Common myeloid progenitor, CD34-positive (primary cell): ENCODE data around the gene LRRC52. TPM values are rescaled to one million over a fixed set of nuclear protein-coding genes. Genes with fewer than 3 reads are reported as not detected.

ENCODE experiments used
- CTCF ChIA-PET: fragments of 350-600 bp; sonication (Branson Sonifier 250); formaldehyde crosslinking; loops from one replicate; lab custom pipeline; 2021; ENCODE audit warnings: antibody characterized with exemption; lab: Charles Lee
- POLR2A ChIA-PET: fragments of 350-600 bp; sonication (Branson Sonifier 250); formaldehyde crosslinking; loops from one replicate; lab custom pipeline; 2021; ENCODE audit warnings: antibody characterized with exemption; lab: Charles Lee
- DNase-seq, 3 donors: peaks; one replicate each; pipeline versions ENCODE4 v3.0.0 to v3.0.0-alpha.2; 2013
- H3K27ac ChIP-seq, 2 experiments: 1 replicate in 1 of 2; 2 replicates in 1 of 2; pipeline ENCODE4 v1.7.0; 2013; ENCODE audit warnings: inconsistent platforms in 2 of 2, low read length in 2 of 2, mild to moderate bottlenecking in 2 of 2, low read depth in 1 of 2, moderate library complexity in 1 of 2; ENCODE audit not compliant: severe bottlenecking in 2 of 2, insufficient read depth in 1 of 2, poor library complexity in 1 of 2
- H3K27me3 ChIP-seq, 5 experiments: replicated peaks in 2 of 5; 1 replicate in 3 of 5; 2 replicates in 2 of 5; pipeline versions ENCODE4 v1.6.1 to v1.7.0; 2013; ENCODE audit warnings: low read length in 4 of 5, mild to moderate bottlenecking in 2 of 5, moderate library complexity in 2 of 5, inconsistent platforms in 1 of 5; ENCODE audit not compliant: insufficient read depth in 5 of 5, control insufficient read depth in 4 of 5
- H3K36me3 ChIP-seq, 4 experiments: 1 replicate in 2 of 4; 2 replicates in 2 of 4; pipeline versions ENCODE4 v1.6.1 to v1.7.0; 2013; ENCODE audit warnings: low read length in 3 of 4, control low read depth in 1 of 4, mild to moderate bottlenecking in 1 of 4; ENCODE audit not compliant: control insufficient read depth in 4 of 4, insufficient read depth in 4 of 4
- H3K4me1 ChIP-seq, 4 experiments: 1 replicate in 3 of 4; 2 replicates in 1 of 4; pipeline versions ENCODE4 v1.6.1 to v1.7.1; 2013; ENCODE audit warnings: low read length in 3 of 4, mild to moderate bottlenecking in 3 of 4, control low read depth in 1 of 4, inconsistent platforms in 1 of 4, moderate library complexity in 1 of 4; ENCODE audit not compliant: control insufficient read depth in 4 of 4, insufficient read depth in 4 of 4; ENCODE audit errors: control extremely low read depth in 1 of 4
- H3K4me3 ChIP-seq, 7 experiments: 1 replicate in 4 of 7; 2 replicates in 3 of 7; pipeline versions ENCODE4 v1.5.1 to v1.7.0; 2013; ENCODE audit warnings: mild to moderate bottlenecking in 7 of 7, low read length in 6 of 7, moderate library complexity in 6 of 7, inconsistent platforms in 2 of 7, low read depth in 2 of 7, control low read depth in 1 of 7; ENCODE audit not compliant: insufficient read depth in 4 of 7, control insufficient read depth in 1 of 7; ENCODE audit errors: extremely low read depth in 1 of 7
- H3K9me3 ChIP-seq, 5 experiments: 1 replicate in 4 of 5; 2 replicates in 1 of 5; pipeline versions ENCODE4 v1.6.1 to v1.7.1; 2013; ENCODE audit warnings: low read length in 4 of 5, mild to moderate bottlenecking in 2 of 5, inconsistent platforms in 1 of 5, low read depth in 1 of 5, moderate library complexity in 1 of 5; ENCODE audit not compliant: control insufficient read depth in 4 of 5, insufficient read depth in 2 of 5; ENCODE audit errors: control extremely low read depth in 1 of 5
- WGBS: methylation state at CpG from one replicate; pipeline ENCODE4 v1.1.5; 2013; ENCODE audit not compliant: insufficient coverage; 5-methylcytosine and 5-hydroxymethylcytosine counted together
- polyA plus RNA-seq: library from polyadenylated mRNA; unstranded; fragments of 120-200 nt; gene quantifications from one replicate; pipeline ENCODE4 v1.2.1, GENCODE V29; 2013

Gene LRRC52, protein sequence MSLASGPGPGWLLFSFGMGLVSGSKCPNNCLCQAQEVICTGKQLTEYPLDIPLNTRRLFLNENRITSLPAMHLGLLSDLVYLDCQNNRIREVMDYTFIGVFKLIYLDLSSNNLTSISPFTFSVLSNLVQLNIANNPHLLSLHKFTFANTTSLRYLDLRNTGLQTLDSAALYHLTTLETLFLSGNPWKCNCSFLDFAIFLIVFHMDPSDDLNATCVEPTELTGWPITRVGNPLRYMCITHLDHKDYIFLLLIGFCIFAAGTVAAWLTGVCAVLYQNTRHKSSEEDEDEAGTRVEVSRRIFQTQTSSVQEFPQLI
- polyA plus RNA-seq: not detected

DNA sequence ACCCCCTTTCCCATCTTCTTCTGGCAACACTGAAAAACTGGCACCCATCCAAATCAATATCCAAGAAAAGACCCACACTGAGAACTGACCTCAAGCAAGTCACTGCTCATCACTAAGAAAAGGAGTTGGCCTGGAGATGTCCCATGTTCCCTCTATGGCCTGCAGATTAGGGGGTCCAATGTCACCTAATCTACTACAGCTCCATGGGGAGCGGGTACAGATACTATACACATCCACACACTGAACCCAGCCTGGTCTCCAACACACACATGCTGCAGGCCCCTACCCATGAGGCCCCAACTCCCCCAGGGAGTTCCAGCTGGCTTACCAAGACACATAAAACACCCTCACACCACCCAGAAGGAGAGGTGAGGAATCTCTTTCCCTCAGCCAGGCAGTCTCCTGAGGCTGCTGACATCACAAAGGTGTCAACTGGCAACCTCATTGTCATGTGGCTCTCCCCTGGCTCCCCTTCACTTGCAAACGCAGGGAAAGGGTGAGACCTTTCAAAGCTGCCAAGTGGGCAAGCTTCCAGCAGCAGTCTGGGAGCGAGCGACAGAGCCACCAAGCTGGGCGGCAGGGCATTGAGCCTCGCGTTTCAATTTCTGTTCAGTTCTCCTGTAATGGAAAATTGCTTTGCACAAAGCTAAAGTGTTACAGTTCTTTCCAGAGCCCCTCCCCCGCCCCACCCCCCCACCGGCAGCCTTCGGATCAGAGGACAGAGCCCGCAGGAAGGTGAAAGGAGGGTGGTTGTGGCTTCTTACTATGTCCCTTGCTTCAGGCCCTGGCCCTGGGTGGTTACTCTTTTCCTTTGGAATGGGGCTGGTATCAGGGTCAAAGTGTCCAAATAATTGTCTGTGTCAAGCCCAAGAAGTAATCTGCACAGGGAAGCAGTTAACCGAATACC lies at the start of gene LRRC52:
LRRC52 (plus strand) TSS at position 469 of the 907 bp plus-strand sequence; CDS start at position 766, 297 bp downstream.
- Histone ChIP-seq H3K27ac (no peak within 1 kb of the TSS), H3K9me3 (no peaks in the 10 kb centered on the region), H3K4me3 (no peak within 1 kb of the TSS), H3K4me1 (no peaks in the 10 kb centered on the region), H3K27me3 (peaks cover 0 to 49% (median 20%) of the 10 kb centered on the region in 5 experiments), H3K36me3 (no peaks in the 10 kb centered on the region)
- ChIA-PET POLR2A (no interaction called here), CTCF (no interaction called here)
- whole genome bisulfite sequencing: 44% methylated on average over 6 of the region's 12 CpGs
- peak in 1 of 3 donors; percentile 2 for DNase-seq

DNA sequence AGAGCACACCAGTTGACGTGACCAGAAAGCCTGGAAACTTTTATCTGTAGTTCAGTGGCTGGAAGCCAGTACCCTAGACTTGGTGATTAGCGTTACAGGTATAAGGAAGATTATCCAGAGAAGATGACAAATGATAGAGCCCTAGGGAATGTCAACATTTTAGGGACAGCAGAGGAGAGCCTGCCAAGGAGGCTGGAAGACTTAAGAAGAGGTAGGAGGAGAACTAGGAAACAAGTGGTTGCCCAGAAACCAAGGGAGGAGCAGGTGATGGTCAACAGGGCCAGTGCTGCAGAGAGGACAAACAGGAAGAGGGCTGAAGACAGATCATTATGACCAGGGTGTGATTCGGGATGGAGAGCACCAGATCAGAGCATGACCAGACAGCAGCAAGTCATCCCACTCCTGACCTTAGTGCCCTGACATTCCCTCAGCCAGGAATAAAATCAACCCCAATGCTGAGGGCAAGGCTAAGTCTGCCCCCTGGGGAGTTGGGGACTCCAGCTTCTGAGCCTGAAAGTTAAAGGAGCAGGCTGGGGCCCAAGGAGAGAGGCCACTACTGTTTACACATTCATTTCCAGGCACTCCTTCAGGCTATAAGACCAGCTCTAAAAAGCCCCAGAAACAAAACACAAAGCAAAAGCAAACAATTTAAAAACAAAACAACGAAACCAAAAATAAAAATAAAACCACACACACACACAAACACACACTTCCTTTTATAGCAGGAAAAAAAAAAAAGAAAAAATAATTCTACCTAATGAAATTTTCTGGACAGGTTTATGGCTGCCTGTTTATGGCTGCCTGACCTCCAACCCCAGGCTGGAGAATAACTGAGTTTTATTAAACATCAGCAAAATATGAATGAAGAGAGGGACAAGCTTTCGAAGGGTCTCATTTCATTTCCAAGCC lies 48.6 kb upstream of the LRRC52 start:
- DNase-seq: no peak
- ChIA-PET CTCF (no interaction called here), POLR2A (no interaction called here)
- Histone ChIP-seq H3K27me3 (peaks cover 0 to 22% (median 0%) of the 10 kb centered on the region in 5 experiments), H3K4me3 (no peak overlapping the region), H3K27ac (no peak overlapping the region), H3K9me3 (no peaks in the 10 kb centered on the region), H3K36me3 (no peaks in the 10 kb centered on the region), H3K4me1 (no peaks in the 10 kb centered on the region)
- 88% methylated on average over 3 of the region's 5 CpGs for WGBS

DNA sequence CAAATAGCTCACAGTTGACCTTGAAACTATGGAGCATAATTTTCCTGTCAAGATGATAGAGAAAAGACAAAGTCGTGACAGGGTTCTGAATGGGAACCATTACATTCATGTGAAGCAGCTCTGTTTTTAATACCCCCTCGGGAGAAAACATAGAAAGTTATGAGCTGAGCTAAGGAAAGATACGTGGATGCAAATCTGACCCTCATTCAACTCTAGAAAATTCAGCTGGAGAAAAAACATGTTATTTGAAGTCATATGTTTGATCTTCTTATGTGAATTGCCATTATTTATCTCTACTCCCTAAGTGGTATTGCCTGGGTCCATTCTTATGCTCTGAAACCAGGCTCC lies 48.0 kb upstream of the LRRC52 start:
- POLR2A ChIA-PET: no interaction called here
- Histone ChIP-seq H3K27me3 (peaks cover 0 to 22% (median 0%) of the 10 kb centered on the region in 5 experiments), H3K9me3 (no peaks in the 10 kb centered on the region), H3K4me3 (no peak overlapping the region), H3K4me1 (no peaks in the 10 kb centered on the region), H3K36me3 (no peaks in the 10 kb centered on the region), H3K27ac (no peak overlapping the region)
- WGBS: 100% methylated on average over 1 of the region's 3 CpGs
- no peak for DNase-seq
- CTCF ChIA-PET: no interaction called here

DNA sequence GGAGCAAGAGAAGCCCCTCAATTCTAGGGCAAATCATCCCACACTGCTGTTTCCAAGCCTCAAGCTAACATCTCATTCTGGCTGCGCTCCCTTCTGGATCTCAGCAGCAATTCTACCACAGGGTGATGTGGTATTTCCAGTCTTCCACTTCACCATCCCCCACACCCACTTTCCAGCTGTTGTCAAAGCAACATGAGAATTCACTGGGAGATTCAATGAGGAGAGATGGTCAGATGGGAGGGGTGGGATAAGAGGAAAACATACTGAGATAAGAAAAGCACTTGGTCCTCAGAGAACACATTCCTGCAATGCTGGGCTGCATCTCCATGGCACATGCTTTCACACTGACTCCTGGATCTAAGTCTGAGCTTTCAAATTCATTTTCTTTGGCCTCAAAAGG lies 47.3 kb upstream of the LRRC52 start:
- Histone ChIP-seq H3K36me3 (no peaks in the 10 kb centered on the region), H3K9me3 (no peaks in the 10 kb centered on the region), H3K27me3 (peaks cover 0 to 21% (median 0%) of the 10 kb centered on the region in 5 experiments), H3K4me1 (no peaks in the 10 kb centered on the region), H3K4me3 (no peak overlapping the region), H3K27ac (no peak overlapping the region)
- no CpG with 5 or more reads among the region's 1 CpG for WGBS
- DNase-seq: no peak
- POLR2A ChIA-PET: no interaction called here
- CTCF ChIA-PET: no interaction called here

DNA sequence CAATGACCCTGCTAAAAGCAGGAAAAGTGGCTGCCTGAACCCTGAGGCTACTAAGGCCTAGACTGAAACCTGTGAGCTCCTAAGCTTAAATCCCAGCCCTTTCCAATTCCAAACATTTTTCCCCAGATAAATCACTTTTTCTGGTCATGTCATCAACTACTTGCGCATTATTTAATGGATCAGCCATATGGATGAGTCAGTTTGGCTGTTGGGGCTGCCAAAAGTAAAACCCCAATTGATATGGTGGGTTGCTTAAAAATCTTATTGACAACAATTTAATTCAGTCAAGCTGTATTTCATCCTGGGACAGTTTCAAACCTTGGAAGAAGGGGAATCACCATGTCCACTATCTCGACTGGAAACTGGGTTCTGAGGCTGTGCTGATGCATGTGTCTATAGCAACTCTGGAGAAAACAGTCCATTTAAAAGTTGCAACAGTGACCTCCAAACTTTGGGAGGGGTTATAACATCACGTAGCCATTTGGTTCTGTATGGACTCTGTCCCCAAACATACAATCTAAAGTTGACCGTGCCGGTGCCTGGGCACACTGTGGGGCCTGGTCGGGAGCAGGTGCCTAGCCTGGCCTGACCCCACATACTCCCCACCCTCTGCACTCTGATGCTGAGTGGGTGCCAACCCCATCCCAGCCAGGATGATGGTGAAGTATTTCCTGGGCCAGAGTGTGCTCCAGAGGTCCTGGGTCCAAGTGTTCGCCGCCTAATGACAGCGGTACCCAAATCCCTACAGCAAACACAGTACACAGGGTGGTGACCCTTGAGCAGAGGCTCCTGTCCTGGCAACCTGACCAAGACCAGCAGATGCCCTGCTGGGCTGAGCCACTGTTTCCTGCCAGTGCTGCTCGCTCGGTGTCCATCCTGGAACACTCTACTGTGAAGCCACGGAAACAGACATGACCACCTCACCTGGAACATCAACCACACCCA lies 46.5 kb upstream of the LRRC52 start:
- CTCF ChIA-PET: no interaction called here

DNA sequence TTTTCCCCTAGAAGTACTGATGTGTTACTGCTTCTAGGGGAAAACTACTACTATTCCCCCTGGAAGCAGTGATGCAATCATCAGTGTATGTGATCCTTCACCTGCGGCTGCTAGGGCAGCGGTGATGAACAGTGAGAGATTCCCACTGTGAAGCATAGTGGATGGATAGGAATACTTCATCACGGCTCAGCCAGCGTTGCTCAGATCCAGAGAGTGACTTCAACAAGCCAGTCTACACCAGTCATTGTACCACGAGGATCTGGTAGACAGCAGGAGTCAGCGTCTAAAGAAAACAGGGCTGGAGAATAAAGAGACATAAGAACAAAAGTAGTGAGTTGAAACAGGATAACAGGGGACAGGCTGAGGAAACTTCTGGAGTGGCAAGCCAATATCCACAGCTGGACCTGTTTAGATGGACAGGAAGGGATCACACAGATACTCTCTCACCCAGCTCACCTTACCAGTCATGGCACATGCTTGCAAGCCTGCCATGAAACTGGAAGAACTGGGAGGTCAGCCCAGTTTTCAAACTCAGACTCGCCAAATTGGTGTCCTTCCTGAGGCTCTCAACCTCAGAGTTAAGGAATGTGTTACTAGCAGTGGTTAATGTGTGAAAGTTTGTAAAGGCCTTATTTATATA lies 42.4 kb upstream of the LRRC52 start:
- Histone ChIP-seq H3K4me3 (no peak overlapping the region), H3K36me3 (no peaks in the 10 kb centered on the region), H3K27ac (no peak overlapping the region), H3K27me3 (peaks cover 0 to 4% (median 0%) of the 10 kb centered on the region in 5 experiments), H3K4me1 (no peaks in the 10 kb centered on the region), H3K9me3 (peaks cover 0 to 2% (median 0%) of the 10 kb centered on the region in 5 experiments)
- CTCF ChIA-PET: no interaction called here
- POLR2A ChIA-PET: no interaction called here
- WGBS: 76% methylated on average over 4 of the region's 7 CpGs
- DNase-seq: no peak

More for the DNA sequence above, 46.5 kb upstream of the LRRC52 start:
- WGBS: 100% methylated on average over 7 of the region's 12 CpGs
- peaks cover 0 to 16% (median 0%) of the 10 kb centered on the region in 5 experiments for H3K27me3 ChIP-seq
- H3K27ac ChIP-seq: no peak overlapping the region
- H3K36me3 ChIP-seq: no peaks in the 10 kb centered on the region
- POLR2A ChIA-PET: no interaction called here
- H3K4me3 ChIP-seq: no peak overlapping the region
- H3K4me1 ChIP-seq: no peaks in the 10 kb centered on the region
- no peak for DNase-seq
- H3K9me3 ChIP-seq: no peaks in the 10 kb centered on the region
